HG03066 (cell line): ENCODE data around the gene NPFF.
"Not testable (repeated sequence)": the region's sequence is repeated elsewhere in the genome, so short reads cannot be mapped to it uniquely, and the experiment has no call there.

Source experiments
- ATAC-seq: cut with Tn5 transposase; IDR thresholded peaks from one replicate; pipeline ENCODE4 v1.9.1; 2021; ENCODE audit warnings: low read depth; ENCODE audit not compliant: unreplicated experiment

NPFF gene

GRCh38 chr12:53497461-53497860 lies 9.8 kb downstream of the NPFF start:
- ATAC-seq: no peak

GRCh38 chr12:53496752-53497032 lies 10.6 kb downstream of the NPFF start:
- no peak for ATAC-seq

GRCh38 chr12:53495903-53496751 lies 11.2 kb downstream of the NPFF start:
- no peak for ATAC-seq

GRCh38 chr12:53493610-53494391 lies 13.5 kb downstream of the NPFF start:
- no peak for ATAC-seq

DNA sequence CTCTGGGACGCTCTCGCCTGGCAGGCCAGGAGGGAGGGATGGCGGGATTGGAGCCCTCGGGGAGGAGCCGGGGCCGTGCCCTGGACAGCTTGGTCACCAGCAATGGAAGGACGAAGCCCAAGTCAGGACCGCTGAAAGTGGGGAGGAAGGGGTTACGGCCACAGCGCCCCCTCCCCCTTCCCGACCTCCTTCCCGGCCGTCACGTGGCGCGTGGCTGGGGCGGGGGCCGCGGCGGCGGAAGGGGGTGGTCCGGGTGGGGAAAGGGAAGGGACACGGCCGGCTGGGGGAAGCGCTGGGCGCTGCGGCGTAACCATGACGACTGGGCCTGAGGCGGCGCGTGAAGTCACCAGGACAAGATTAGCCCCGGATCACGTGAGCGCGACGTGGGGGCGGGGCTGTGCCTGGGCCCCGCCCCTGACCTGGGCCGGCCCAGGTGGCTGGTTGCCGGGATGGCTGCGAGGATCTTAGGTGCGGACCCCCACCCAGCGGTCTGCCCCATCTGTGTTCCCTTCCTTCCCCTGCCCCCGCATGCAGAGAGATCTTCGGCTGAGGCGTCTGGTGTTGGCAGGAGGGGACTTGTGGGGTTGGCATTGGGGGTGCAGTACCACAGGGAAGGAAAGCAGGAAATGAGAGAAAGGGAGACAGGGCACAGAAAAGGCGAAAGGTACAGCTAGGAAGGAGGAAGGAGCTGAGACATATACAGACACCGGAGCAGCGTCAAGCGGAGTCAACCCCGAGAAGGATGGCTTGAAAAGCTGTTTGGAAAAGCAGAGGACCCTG lies 14.3 kb downstream of the NPFF start:
- ATAC-seq: peak; percentile 92

DNA sequence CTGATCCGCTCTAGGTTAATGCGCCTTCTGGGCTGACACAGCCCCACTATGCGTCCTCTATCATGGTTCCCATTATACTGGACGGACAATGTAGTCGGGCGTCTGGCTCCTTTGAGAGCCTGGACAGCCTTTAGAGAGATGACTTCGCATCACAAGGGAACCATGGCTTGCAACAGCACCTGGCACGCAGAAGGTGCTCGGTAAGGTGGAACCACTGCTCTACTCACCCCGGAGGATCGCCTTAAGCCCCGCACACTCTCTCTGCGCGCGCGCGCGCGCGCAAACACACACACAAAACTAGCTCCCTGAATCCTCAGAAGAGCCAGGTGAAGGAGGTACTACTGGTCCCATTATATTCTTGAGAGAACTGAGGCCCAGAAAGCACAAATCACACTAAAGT lies 15.1 kb downstream of the NPFF start:
- no peak for ATAC-seq

DNA sequence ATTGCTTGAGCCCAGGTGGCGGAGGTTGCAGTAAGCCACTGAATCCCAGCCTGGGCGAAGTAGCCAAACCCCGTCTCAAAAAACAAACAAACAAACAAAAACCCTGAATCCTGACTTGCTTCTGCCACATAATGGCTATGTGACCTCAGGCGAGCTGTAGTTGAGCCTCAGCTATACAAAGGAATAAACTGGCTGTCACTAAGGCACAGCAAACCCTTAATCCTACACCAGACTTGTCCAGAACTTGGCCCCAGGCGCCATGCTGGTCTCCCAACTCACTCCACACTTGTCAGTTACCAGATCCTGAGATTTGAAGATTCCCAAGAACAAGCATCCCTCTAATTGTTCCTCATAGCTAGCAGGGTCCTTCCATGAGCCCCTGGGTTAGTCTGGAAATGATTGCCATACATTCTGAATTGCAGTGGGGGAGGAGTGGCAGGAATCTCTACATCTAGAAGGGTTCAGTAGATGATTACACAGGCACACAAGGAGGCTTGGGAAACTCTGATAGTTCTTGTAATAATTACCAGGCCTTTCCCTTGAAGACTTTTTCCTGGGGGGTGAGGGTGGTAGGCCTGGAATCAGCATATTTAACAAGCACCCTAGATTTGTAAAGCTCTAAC lies 17.9 kb downstream of the NPFF start:
- ATAC-seq: no peak

DNA sequence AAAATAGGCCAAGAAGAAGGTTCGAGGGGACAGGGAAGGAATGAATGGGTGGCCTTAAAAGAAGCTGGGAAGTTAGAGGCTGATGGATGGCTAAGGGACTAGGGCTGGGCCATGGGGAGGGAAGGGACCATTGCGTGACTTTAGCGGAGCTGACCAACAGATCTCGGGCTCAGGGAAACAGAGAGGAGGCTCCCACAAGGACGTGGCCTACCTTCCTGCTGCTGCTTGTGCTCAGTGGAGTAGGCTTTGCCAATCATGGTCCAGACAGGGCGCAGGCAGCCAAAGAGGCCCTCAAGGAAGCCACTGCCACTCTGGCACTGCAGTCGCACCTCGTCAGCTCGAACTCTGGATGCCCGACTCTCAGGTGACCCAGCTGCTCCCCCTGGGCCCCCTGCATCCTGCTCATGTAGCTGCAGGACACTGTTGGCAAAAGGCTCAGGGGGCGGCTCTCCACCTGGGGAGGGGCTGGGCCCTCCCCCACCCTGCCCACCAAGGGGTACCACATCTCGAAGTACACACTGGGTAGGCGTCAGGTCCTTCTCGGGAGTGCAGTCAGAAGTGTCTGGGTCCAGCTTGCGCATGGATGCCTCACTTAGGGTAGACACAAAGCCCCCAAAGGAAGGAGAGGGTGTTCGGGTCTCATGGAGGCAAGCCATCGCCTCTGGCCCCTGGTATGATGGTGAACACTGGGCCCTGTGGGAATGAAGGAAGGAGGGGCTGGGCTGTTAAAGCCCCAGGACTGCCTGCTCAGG lies 20.4 kb downstream of the NPFF start:
- ATAC-seq: no peak

DNA sequence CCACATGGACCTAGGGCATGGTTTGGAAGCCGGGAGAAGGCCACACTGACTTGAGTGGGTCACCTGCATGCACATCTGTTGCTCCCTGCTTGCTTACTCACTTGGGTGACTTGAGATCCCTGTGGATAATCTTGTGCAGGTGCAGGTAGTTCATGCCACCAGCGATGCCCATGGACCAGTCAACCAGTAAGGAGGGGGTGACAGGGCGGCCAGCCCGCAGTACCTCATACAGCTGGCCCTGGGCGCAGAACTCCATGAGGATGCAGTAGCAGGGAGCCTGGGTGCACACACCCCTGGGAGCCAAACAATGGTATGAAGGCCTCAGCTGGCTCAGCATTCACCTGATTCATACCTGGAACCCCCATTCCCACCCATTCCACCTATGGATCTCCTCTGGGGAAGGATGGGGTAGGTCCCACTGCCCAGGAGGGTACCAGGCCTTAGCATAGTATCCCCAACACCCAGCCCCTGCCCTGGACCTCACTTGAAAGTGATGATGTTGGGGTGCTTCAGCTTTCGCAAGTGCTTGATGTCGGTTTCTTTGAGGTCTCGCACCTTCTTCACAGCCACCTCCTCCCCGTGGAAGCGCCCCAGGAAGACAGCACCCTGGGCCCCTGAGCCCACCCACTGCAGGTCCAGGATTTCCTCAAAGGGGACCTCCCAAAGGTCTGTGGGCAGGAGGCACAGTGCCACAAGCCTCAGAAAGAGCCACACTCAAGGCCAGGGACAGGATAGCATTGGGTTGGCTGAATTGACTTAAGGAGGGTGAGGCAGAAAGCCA lies 21.1 kb downstream of the NPFF start:
- no peak for ATAC-seq

- ATAC-seq: no peak
Measured at GRCh38 chr12:53484686-53485575, 22.4 kb downstream of the NPFF start.

DNA sequence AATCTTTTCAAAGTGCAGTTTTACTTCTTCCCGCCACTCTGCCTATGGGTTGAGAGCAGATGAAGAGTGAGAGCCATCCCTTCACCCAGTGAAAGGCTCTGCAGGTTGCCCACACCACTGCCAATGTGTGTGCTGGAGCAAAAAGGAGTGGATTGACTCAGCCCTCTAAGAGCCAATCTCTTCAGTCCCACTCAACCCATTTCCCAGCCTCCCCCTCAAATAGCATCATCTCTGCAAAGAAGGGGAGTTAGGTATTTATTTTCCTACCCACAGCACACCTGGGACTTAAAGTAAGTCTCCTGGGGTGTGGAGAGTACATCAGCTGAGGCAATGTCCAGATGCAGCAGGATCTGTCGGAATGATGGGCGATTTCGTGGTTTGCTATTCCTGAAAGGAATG lies 23.3 kb downstream of the NPFF start:
- ATAC-seq: no peak

DNA sequence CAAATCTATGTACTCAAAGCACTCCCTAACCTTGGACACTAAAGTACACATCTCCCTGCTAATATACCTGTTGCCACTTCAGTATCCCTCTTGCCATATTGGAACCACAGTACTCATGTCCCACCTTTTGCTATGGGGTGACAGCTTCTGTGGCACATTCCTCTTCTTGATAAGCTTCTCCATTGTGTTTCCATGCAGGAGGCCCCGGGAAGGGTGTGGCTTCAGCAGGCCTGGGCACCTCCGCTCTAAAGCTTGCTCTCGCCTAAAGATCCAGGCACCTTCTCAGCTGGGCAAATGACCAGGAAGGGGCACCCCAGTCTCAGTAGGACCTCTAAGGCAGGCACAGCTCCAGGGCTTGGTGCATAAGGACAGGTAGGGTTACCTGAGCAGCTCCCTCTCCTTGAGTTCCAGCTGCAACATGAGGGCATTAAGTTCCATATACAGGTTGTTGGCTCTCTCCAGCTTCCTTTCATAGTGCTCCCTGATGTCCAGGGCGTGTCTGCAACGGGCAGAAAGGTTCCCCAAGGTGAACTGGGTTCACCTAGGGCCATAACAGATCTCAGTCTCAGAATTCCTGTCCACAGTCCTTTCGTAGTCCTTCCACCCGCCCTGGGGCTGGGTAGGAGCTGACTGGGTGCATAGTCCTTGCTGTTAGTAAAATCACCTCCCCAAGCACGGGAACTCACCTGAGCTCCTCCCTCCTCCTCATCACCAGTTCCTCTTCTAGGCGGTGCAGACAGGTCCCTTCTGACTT lies 23.9 kb downstream of the NPFF start:
- ATAC-seq: no peak

DNA sequence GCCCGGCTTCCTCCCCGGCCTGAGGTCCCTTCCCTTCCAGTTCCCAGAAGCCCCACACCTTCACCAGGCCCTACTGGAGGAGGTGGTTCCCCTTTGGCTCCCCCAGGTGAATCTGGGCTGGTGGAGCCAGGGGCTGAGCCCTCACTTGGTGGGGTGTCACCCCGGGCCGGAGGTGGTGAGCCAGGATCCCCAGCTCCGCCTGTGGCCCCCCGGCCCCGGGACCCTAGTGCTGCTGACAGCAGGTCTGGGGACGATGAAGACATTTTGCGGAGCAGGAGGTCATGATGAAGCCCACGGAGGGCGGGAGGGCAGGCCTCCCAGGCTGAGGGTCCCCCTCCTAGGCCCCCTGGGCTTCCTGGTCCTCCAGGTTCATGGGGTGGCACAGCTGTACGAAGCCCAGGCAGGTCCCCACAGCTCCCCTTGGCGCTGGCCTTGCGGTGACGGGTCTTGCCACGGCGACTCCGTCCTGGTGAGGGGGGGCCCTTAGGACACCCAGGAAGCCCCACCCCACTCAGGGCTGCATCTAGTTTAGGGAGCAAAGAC lies 24.6 kb downstream of the NPFF start:
- no peak for ATAC-seq

GRCh38 chr12:53481939-53482586 lies 25.2 kb downstream of the NPFF start:
- ATAC-seq: no peak

DNA sequence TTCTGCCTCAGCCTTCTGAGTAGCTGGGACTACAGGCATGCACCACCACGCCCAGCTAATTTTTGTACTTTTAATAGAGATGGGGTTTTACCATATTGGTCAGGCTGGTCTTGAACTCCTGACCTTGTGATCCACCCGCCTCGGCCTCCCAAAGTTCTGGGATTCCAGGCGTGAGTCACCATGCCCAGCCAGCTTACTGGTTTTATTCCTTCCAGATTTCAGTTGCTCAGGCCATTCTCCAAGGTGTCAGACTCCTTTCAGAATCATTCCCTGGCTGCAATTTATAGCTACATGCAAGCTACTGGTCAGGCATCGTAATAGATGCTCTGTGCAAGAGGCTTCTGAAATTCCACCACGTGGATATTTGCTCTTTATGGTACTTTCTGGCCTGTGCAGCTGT lies 25.8 kb downstream of the NPFF start:
- ATAC-seq: not testable (repeated sequence)

GRCh38 chr12:53480491-53481442 lies 26.5 kb downstream of the NPFF start:
- ATAC-seq: no peak
